Gastrocnemius medialis (tissue), 4 donors: ENCODE data around the gene CLIP2.
"Not testable (repeated sequence)": the region's sequence is repeated elsewhere in the genome, so short reads cannot be mapped to it uniquely, and the experiment has no call there.

Experiments
- CTCF ChIP-seq, 5 experiments: fragments of 450-650 bp in 3 of 5; fragments of 200-600 bp in 2 of 5; sonication (generic) in 2 of 5; IDR thresholded peaks in 4 of 5; conservative IDR thresholded peaks in 1 of 5; 1 replicate in 4 of 5; 2 replicates in 1 of 5; pipeline ENCODE4 v1.5.1; 2016 to 2019; ENCODE audit warnings: antibody characterized with exemption in 5 of 5, mild to moderate bottlenecking in 3 of 5, moderate library complexity in 3 of 5
- POLR2A ChIP-seq, 2 donors: fragments of 450-650 bp; IDR thresholded peaks; one replicate each; pipeline ENCODE4 v1.6.1; 2017; ENCODE audit warnings: antibody characterized with exemption in 2 of 2, mild to moderate bottlenecking in 2 of 2, moderate library complexity in 2 of 2

GRCh38 chr7:74393722-74394121, 104.5 kb downstream of the CLIP2 start:
- TF ChIP-seq POLR2A (IDR thresholded peaks at IDR 0.05); CTCF (IDR thresholded peaks at IDR 0.05 in 4 of 5, conservative IDR thresholded peaks at IDR 0.05 in 1 of 5): not testable (repeated sequence)
